Thoracic aorta (tissue), 2 donors: ENCODE results near the gene GNAS-AS1. TPM values are rescaled to one million over a fixed set of nuclear protein-coding genes. Genes with fewer than 3 reads are reported as not detected.

Source experiments
- ATAC-seq: fragments of 150-250 bp; one replicate; pipeline ENCODE4 v1.8.0; 2017; ENCODE audit warnings: low read depth; ENCODE audit not compliant: insufficient number of reproducible peaks, low FRiP score
- DNase-seq: peaks from one replicate; pipeline ENCODE4 v3.0.0-alpha.2; 2020; ENCODE audit warnings: low spot score
- H3K27ac ChIP-seq, 2 donors: fragments of 200-600 bp; sonication (generic); 1 replicate in 1 of 2; 2 replicates in 1 of 2; pipeline ENCODE4 v1.5.1; 2016; ENCODE audit warnings: mild to moderate bottlenecking in 2 of 2, moderate library complexity in 2 of 2
- H3K27me3 ChIP-seq: fragments of 200-600 bp; sonication (generic); replicated peaks from 2 replicates; pipeline ENCODE4 v1.6.0; 2016; ENCODE audit warnings: mild to moderate bottlenecking; ENCODE audit not compliant: insufficient read depth
- H3K36me3 ChIP-seq: fragments of 200-600 bp; sonication (generic); one replicate; pipeline ENCODE4 v1.5.1; 2016
- H3K4me1 ChIP-seq, 2 donors: fragments of 200-600 bp; sonication (generic); 1 replicate in 1 of 2; 2 replicates in 1 of 2; pipeline versions ENCODE4 v1.5.1 to v1.6.0; 2016; ENCODE audit warnings: low read depth in 2 of 2, mild to moderate bottlenecking in 1 of 2; ENCODE audit not compliant: control insufficient read depth in 1 of 2
- H3K4me3 ChIP-seq: fragments of 200-600 bp; sonication (generic); 2 replicates; pipeline ENCODE4 v1.5.1; 2016; ENCODE audit warnings: mild to moderate bottlenecking
- H3K9me3 ChIP-seq: fragments of 200-600 bp; sonication (generic); 2 replicates; pipeline ENCODE4 v1.5.1; 2016
- total RNA-seq, 2 donors: library from RNA; depleted of rRNA; stranded (reverse); fragments of >200 nt; gene quantifications; one replicate each; pipeline versions ENCODE4 v1.1.0 to v1.2.3, GENCODE V29; 2016
- TF ChIP-seq, protein P1 (sequence below): fragments of 200-600 bp; sonication (generic); IDR thresholded peaks from one replicate; pipeline ENCODE4 v1.5.1; 2019; ENCODE audit warnings: antibody characterized with exemption

The GNAS-AS1 gene
- total RNA-seq, 2 donors from 2014 or later, result 0.21 to 0.81 TPM

DNA sequence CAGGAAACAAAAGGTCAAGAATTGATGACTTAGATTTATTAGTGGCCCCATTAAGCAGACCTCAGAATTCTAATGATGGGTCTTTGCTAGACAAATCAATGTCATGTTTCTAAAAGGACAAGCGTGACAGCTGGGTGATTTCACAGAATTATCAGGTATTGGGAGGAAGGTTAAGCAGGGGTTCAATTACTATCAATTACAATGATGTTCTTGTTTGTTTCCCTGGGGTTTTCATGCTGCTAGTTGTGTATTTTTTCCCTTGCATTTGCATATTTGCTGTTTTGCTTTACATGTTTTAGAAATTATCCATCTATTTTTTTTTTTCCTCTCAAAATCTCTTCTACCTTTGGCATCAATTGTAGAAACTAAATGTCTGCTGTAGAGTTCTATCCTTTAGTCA, 29.7 kb upstream of the GNAS-AS1 start:
- H3K4me3 ChIP-seq, result no peak overlapping the region
- H3K4me1 ChIP-seq, result peaks cover 0 to 10% of the 10 kb centered on the region in 2 donors
- no peak for ATAC-seq
- no peaks in the 10 kb centered on the region for H3K9me3 ChIP-seq
- DNase-seq, result no peak
- no peak overlapping the region for H3K27ac ChIP-seq
- no peaks in the 10 kb centered on the region for H3K36me3 ChIP-seq
- TF ChIP-seq, protein P1, sequence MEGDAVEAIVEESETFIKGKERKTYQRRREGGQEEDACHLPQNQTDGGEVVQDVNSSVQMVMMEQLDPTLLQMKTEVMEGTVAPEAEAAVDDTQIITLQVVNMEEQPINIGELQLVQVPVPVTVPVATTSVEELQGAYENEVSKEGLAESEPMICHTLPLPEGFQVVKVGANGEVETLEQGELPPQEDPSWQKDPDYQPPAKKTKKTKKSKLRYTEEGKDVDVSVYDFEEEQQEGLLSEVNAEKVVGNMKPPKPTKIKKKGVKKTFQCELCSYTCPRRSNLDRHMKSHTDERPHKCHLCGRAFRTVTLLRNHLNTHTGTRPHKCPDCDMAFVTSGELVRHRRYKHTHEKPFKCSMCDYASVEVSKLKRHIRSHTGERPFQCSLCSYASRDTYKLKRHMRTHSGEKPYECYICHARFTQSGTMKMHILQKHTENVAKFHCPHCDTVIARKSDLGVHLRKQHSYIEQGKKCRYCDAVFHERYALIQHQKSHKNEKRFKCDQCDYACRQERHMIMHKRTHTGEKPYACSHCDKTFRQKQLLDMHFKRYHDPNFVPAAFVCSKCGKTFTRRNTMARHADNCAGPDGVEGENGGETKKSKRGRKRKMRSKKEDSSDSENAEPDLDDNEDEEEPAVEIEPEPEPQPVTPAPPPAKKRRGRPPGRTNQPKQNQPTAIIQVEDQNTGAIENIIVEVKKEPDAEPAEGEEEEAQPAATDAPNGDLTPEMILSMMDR, result no peak
- H3K27me3 ChIP-seq, result no peaks in the 10 kb centered on the region

DNA sequence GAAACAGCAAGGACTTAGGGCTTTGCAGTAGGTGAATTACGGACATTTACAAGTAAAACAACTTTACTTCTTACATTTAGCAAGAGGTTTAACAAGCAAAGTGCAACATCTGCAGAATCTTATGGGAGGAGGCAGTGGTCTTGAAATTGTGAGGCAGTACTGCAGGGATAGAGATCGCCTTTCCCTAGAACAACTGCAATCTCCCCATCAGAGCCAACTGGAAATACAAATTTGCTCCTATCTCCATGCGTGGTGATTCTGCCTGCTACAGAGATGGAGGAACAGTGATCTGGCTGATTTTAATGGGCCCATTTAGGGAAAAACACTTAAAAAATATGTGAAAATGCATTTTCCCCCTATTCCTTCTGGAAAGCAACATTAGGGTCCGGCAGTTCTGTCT, 27.7 kb upstream of the GNAS-AS1 start:
- Histone ChIP-seq H3K27ac (no peak overlapping the region), H3K9me3 (no peaks in the 10 kb centered on the region), H3K27me3 (no peaks in the 10 kb centered on the region), H3K4me3 (no peak overlapping the region), H3K36me3 (no peaks in the 10 kb centered on the region), H3K4me1 (peaks cover 0 to 10% of the 10 kb centered on the region in 2 donors)
- TF ChIP-seq, protein P1, result no peak
- DNase-seq (no peak), ATAC-seq (no peak)

DNA sequence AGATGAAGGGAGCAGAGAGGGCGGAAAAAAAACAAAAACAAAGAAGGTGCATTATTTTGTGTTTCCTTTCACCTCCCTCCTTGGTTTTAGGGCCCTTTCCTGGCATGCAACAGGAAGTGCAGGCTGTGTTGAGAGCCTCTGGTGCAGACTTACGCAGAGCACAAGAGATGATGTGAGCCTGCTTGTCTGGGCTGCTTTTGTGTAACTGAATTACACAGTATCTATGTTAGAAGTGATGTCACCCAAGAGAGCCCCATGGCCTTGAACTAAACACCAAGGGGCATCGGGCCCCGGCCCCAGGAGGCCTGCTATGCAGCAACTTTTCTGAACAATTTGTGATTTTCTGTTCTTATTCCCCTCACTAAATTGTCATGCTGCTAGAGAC, 27.3 kb upstream of the GNAS-AS1 start:
- ATAC-seq, result no peak
- Histone ChIP-seq H3K4me3 (no peak overlapping the region), H3K27ac (no peak overlapping the region), H3K4me1 (peaks cover 0 to 8% of the 10 kb centered on the region in 2 donors), H3K36me3 (no peaks in the 10 kb centered on the region), H3K9me3 (no peaks in the 10 kb centered on the region), H3K27me3 (no peaks in the 10 kb centered on the region)
- TF ChIP-seq, protein P1, result no peak
- no peak for DNase-seq

DNA sequence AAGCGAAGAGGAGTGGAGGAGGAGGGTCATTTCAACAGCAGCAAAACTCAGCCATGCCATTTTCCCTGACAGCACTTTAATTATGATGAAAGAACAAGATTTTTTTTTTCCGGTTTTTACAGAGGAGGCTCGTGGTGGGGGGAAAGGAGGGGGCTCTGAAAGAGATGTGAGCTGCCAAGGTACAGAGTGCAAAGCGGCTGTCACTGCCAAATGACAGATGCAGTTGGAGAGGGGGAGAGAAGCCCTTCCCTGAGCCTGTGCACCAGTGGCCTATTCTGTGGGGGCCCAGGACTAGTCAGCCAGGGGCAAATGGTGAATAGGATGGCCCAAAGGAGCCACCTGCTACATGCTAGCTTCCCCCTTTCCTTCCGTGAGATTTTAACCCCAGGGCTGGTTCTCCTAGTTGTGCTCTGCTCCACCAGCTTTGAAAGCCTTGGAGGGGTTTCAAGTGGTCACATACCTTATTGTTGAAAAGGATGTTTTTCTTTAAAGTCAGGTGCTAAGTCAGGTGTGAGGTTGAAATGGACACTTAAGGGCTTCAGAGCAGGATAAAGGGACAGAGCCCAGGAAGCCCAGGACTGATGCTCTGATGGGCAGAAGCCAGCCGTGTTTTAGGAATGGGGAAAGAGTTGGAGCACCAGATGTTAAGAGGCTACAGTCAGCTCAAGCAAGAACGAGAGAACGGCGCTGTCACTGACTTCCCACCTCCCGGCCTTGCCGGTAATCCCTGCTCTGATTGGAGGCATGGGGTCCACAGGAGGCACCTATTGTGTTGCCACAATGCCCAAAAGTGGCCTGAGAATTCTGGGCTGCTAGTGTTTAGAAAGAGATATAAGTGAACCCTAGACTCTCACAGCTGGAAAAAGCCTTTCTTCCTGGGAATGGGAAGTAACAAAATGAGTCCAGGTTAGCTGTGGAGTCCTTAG, 26.6 kb upstream of the GNAS-AS1 start:
- Histone ChIP-seq H3K36me3 (no peaks in the 10 kb centered on the region), H3K27ac (no peak overlapping the region), H3K4me1 (peaks cover 0 to 2% of the 10 kb centered on the region in 2 donors), H3K4me3 (no peak overlapping the region), H3K27me3 (no peaks in the 10 kb centered on the region), H3K9me3 (no peaks in the 10 kb centered on the region)
- TF ChIP-seq, protein P1, result no peak
- ATAC-seq, result no peak
- DNase-seq, result no peak

DNA sequence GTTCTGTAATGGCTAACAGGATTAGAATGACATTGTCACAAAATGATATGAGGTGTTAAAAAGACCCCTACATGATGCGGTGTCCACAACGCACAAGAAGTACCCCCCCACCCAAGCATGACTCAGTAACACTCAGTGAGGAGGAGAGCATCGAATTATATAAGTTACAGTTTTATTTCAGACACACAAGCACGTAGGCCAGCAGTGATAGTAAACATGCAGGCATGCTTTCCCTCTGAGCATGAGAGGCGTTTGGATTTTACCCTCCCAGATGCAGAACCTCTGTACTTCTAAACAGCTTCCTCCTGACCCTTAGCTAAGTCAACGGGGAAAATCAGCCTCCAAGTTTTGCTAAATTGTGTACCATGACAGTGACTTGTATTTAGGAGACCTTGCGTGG, 25.7 kb upstream of the GNAS-AS1 start:
- no peak overlapping the region for H3K4me3 ChIP-seq
- H3K4me1 ChIP-seq, result no peaks in the 10 kb centered on the region
- no peaks in the 10 kb centered on the region for H3K27me3 ChIP-seq
- no peak overlapping the region for H3K27ac ChIP-seq
- ATAC-seq (no peak), DNase-seq (no peak)
- TF ChIP-seq, protein P1, result no peak
- H3K36me3 ChIP-seq, result no peaks in the 10 kb centered on the region
- no peaks in the 10 kb centered on the region for H3K9me3 ChIP-seq
